Measurements from ENCODE around the gene ENDOD1.
A peak's percentile ranks its signal among the peaks of the same experiment; 100 is the strongest.

The ENDOD1 gene

DNA sequence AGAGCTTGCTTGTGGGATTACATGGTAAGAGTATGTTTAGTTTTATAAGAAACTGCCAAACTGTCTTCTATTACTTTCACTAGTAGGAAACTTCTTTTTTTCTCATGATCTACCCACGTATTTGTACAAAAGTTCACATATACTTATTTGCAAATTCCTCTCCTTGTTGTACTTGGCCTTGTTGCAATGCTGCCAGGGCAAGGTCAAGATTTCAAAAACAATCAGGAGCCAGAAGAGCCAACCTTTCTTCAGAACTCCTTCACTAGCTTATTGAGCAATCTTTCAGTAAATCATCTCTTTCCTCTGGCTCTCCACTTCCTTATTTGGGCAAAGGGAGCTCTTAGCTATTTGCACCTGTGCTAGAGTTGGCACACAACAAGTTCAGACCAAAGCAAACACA is 13.2 kb upstream of the ENDOD1 start:
- Histone ChIP-seq H3K36me3 (ENCODE audit: control insufficient read depth in 4 of 4, insufficient read depth in 4 of 4, low read length in 3 of 4) (no peaks in the 10 kb centered on the region), H3K4me1 (ENCODE audit: control extremely low read depth in 1 of 4, control insufficient read depth in 4 of 4, insufficient read depth in 4 of 4, low read length in 3 of 4) (peaks cover 5 to 20% (median 8%) of the 10 kb centered on the region in 4 experiments), H3K4me3 (ENCODE audit: control insufficient read depth in 1 of 7, extremely low read depth in 1 of 7, insufficient read depth in 4 of 7, low read depth in 2 of 7, low read length in 6 of 7) (no peak overlapping the region), H3K27ac (ENCODE audit: insufficient read depth in 1 of 2, low read depth in 1 of 2, low read length in 2 of 2, poor library complexity in 1 of 2, severe bottlenecking in 2 of 2) (no peak overlapping the region), H3K9me3 (ENCODE audit: control extremely low read depth in 1 of 5, control insufficient read depth in 4 of 5, insufficient read depth in 2 of 5, low read depth in 1 of 5, low read length in 4 of 5) (no peaks in the 10 kb centered on the region), H3K27me3 (replicated peaks in 2 of 5; ENCODE audit: control insufficient read depth in 4 of 5, insufficient read depth in 5 of 5, low read length in 4 of 5) (no peaks in the 10 kb centered on the region)
- POLR2A ChIA-PET, result interaction anchor here (0.7 kb wide), 2 partner anchors 72 to 121 kb away, joined by 3 to 4 read pairs; no protein-coding TSS in a partner anchor
- CTCF ChIA-PET, result interaction anchor here (0.5 to 15.0 kb wide), 6 partner anchors 8 to 1250 kb away, joined by 3 to 275 read pairs (median 8); partner anchors contain the start of gene ENDOD1
- WGBS (ENCODE audit: insufficient coverage), result 0% methylated on average over 1 of the region's 1 CpG
- DNase-seq, result peak; percentile 36 to 74 (median 59)

- H3K36me3 ChIP-seq (ENCODE audit: control insufficient read depth in 4 of 4, insufficient read depth in 4 of 4, low read length in 3 of 4), result no peaks in the 10 kb centered on the region
- no peaks in the 10 kb centered on the region for H3K9me3 ChIP-seq (ENCODE audit: control extremely low read depth in 1 of 5, control insufficient read depth in 4 of 5, insufficient read depth in 2 of 5, low read depth in 1 of 5, low read length in 4 of 5)
- CTCF ChIA-PET, result interaction anchor here (1.1 to 15.0 kb wide), 5 partner anchors 8 to 68 kb away, joined by 3 to 275 read pairs (median 9); partner anchors contain the start of gene ENDOD1
- POLR2A ChIA-PET, result interaction anchor here (0.7 kb wide), 1 partner anchor 71 kb away, joined by 4 read pairs; no protein-coding TSS in a partner anchor
- DNase-seq, result peak in 2 of 3 donors; percentile 38 to 57
- H3K27me3 ChIP-seq (replicated peaks in 2 of 5; ENCODE audit: control insufficient read depth in 4 of 5, insufficient read depth in 5 of 5, low read length in 4 of 5), result no peaks in the 10 kb centered on the region
- H3K4me3 ChIP-seq (ENCODE audit: control insufficient read depth in 1 of 7, extremely low read depth in 1 of 7, insufficient read depth in 4 of 7, low read depth in 2 of 7, low read length in 6 of 7), result peak overlapping the region in 2 of 7 experiments; percentile 11
- peaks cover 5 to 20% (median 8%) of the 10 kb centered on the region in 4 experiments for H3K4me1 ChIP-seq (ENCODE audit: control extremely low read depth in 1 of 4, control insufficient read depth in 4 of 4, insufficient read depth in 4 of 4, low read length in 3 of 4)
- peak overlapping the region in 1 of 2 experiments; percentile 1 for H3K27ac ChIP-seq (ENCODE audit: insufficient read depth in 1 of 2, low read depth in 1 of 2, low read length in 2 of 2, poor library complexity in 1 of 2, severe bottlenecking in 2 of 2)
These were observed 12.7 kb upstream of the ENDOD1 start for GRCh38 chr11:95076981-95077380.

GRCh38 chr11:95078526-95078925 is 11.1 kb upstream of the ENDOD1 start:
- POLR2A ChIA-PET, result no interaction called here
- Histone ChIP-seq H3K27ac (ENCODE audit: insufficient read depth in 1 of 2, low read depth in 1 of 2, low read length in 2 of 2, poor library complexity in 1 of 2, severe bottlenecking in 2 of 2) (no peak overlapping the region), H3K36me3 (ENCODE audit: control insufficient read depth in 4 of 4, insufficient read depth in 4 of 4, low read length in 3 of 4) (no peaks in the 10 kb centered on the region), H3K4me1 (ENCODE audit: control extremely low read depth in 1 of 4, control insufficient read depth in 4 of 4, insufficient read depth in 4 of 4, low read length in 3 of 4) (peaks cover 5 to 20% (median 8%) of the 10 kb centered on the region in 4 experiments), H3K9me3 (ENCODE audit: control extremely low read depth in 1 of 5, control insufficient read depth in 4 of 5, insufficient read depth in 2 of 5, low read depth in 1 of 5, low read length in 4 of 5) (no peaks in the 10 kb centered on the region), H3K27me3 (replicated peaks in 2 of 5; ENCODE audit: control insufficient read depth in 4 of 5, insufficient read depth in 5 of 5, low read length in 4 of 5) (no peaks in the 10 kb centered on the region), H3K4me3 (ENCODE audit: control insufficient read depth in 1 of 7, extremely low read depth in 1 of 7, insufficient read depth in 4 of 7, low read depth in 2 of 7, low read length in 6 of 7) (no peak overlapping the region)
- WGBS (ENCODE audit: insufficient coverage), result 100% methylated on average over 1 of the region's 1 CpG
- DNase-seq, result no peak
- CTCF ChIA-PET, result interaction anchor here (1.3 to 8.5 kb wide), 2 partner anchors 8 to 21 kb away, joined by 3 to 77 read pairs; partner anchors contain the start of gene SRSF8

DNA sequence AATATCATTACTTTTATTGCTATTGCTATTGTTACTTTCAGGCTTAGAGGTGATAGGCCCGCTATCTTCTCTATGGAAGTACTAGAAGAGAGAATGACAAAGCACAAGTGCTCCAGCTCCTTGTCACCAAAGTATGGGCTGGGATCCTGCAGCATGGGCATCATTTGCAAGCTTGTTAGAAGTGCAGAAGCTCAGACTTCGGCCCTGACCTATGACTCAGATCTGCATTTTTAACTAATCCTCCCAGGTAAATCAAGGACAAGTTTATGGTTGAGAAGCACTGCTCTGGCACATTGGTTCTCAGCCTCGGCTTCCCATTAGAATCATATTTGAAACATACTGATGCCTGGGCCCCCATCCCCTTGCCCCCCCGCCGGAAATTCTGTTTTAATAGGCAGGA is 8.6 kb upstream of the ENDOD1 start:
- POLR2A ChIA-PET, result no interaction called here
- Histone ChIP-seq H3K27ac (ENCODE audit: insufficient read depth in 1 of 2, low read depth in 1 of 2, low read length in 2 of 2, poor library complexity in 1 of 2, severe bottlenecking in 2 of 2) (no peak overlapping the region), H3K27me3 (replicated peaks in 2 of 5; ENCODE audit: control insufficient read depth in 4 of 5, insufficient read depth in 5 of 5, low read length in 4 of 5) (no peaks in the 10 kb centered on the region), H3K4me3 (ENCODE audit: control insufficient read depth in 1 of 7, extremely low read depth in 1 of 7, insufficient read depth in 4 of 7, low read depth in 2 of 7, low read length in 6 of 7) (no peak overlapping the region), H3K9me3 (ENCODE audit: control extremely low read depth in 1 of 5, control insufficient read depth in 4 of 5, insufficient read depth in 2 of 5, low read depth in 1 of 5, low read length in 4 of 5) (no peaks in the 10 kb centered on the region), H3K4me1 (ENCODE audit: control extremely low read depth in 1 of 4, control insufficient read depth in 4 of 4, insufficient read depth in 4 of 4, low read length in 3 of 4) (peaks cover 5 to 15% (median 7%) of the 10 kb centered on the region in 4 experiments), H3K36me3 (ENCODE audit: control insufficient read depth in 4 of 4, insufficient read depth in 4 of 4, low read length in 3 of 4) (no peaks in the 10 kb centered on the region)
- 75% methylated on average over 5 of the region's 5 CpGs for WGBS (ENCODE audit: insufficient coverage)
- CTCF ChIA-PET, result interaction anchor here (1.0 to 8.5 kb wide), 5 partner anchors 8 to 61 kb away, joined by 3 to 77 read pairs (median 4); partner anchors contain the start of gene SRSF8
- no peak for DNase-seq

DNA sequence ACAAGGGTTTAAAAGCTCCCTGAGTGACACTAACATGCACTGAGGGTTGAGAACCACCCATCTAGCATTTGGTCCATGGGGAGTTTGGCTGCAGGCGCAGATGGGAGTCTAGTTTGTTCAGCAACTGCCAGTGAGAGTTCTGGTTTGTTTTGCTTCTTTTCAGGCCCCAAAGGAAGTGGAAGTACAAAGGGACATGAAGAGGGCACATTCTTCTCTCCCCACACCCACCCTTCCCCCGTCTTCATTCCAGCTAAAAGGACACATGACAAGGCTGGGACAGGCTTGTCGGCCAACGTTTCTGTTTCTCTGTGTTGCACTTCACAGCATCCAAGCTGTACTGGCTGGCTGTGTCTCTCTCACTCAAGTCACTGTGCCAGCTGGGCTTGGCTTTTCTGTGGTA is 8.2 kb upstream of the ENDOD1 start:
- no peak overlapping the region for H3K27ac ChIP-seq (ENCODE audit: insufficient read depth in 1 of 2, low read depth in 1 of 2, low read length in 2 of 2, poor library complexity in 1 of 2, severe bottlenecking in 2 of 2)
- no peak overlapping the region for H3K4me3 ChIP-seq (ENCODE audit: control insufficient read depth in 1 of 7, extremely low read depth in 1 of 7, insufficient read depth in 4 of 7, low read depth in 2 of 7, low read length in 6 of 7)
- DNase-seq, result no peak
- CTCF ChIA-PET, result interaction anchor here (1.2 to 8.5 kb wide), 4 partner anchors 9 to 61 kb away, joined by 3 to 77 read pairs (median 4); partner anchors contain the start of gene SRSF8
- POLR2A ChIA-PET, result no interaction called here
- H3K27me3 ChIP-seq (replicated peaks in 2 of 5; ENCODE audit: control insufficient read depth in 4 of 5, insufficient read depth in 5 of 5, low read length in 4 of 5), result no peaks in the 10 kb centered on the region
- H3K9me3 ChIP-seq (ENCODE audit: control extremely low read depth in 1 of 5, control insufficient read depth in 4 of 5, insufficient read depth in 2 of 5, low read depth in 1 of 5, low read length in 4 of 5), result no peaks in the 10 kb centered on the region
- H3K4me1 ChIP-seq (ENCODE audit: control extremely low read depth in 1 of 4, control insufficient read depth in 4 of 4, insufficient read depth in 4 of 4, low read length in 3 of 4), result peaks cover 2 to 11% (median 4%) of the 10 kb centered on the region in 4 experiments
- no peaks in the 10 kb centered on the region for H3K36me3 ChIP-seq (ENCODE audit: control insufficient read depth in 4 of 4, insufficient read depth in 4 of 4, low read length in 3 of 4)
- WGBS (ENCODE audit: insufficient coverage), result 94% methylated on average over 3 of the region's 4 CpGs

DNA sequence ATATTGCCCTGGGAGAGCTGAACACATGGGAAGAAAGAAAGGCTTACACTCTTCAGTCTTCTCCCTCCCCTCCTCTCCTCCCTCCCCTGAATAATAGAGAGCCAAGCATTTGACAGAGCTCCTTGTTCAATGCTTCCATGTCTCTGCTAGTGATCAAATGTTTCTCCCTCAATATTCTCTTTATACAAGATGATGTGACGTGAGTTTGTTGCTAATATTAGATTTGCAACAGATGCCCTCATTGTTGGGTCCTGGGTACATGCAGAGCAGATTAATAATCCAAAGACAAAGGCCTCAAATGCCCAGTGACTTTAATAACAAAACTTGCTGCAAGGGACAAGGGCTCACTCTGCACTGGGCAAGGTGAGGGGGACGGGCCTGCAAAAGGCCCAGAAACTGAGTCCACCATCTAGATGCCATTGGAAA is 7.1 kb upstream of the ENDOD1 start:
- POLR2A ChIA-PET, result interaction anchor here (0.6 kb wide), 1 partner anchor 30 kb away, joined by 4 read pairs; no protein-coding TSS in a partner anchor
- 100% methylated on average over 1 of the region's 2 CpGs for WGBS (ENCODE audit: insufficient coverage)

DNA sequence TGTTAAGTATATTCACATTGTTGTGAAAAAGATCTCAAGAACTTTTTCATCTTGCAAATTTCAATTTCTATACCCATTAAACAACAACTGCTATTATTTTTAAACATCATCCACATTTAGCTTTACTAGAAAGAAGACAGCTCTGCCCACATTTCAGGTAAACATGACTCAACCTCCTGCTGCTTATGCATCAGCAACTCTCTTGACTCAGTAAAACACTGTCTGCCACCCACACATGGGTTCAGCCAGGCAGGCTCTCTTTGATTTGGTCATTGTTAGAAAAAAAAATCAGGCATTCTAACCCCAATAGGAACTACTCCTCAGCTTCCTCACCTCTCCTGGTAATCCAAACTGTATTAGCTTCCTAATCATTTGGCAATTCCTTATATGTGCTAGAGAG is 5.1 kb upstream of the ENDOD1 start:
- Histone ChIP-seq H3K36me3 (ENCODE audit: control insufficient read depth in 4 of 4, insufficient read depth in 4 of 4, low read length in 3 of 4) (no peaks in the 10 kb centered on the region), H3K27me3 (replicated peaks in 2 of 5; ENCODE audit: control insufficient read depth in 4 of 5, insufficient read depth in 5 of 5, low read length in 4 of 5) (no peaks in the 10 kb centered on the region), H3K4me3 (ENCODE audit: control insufficient read depth in 1 of 7, extremely low read depth in 1 of 7, insufficient read depth in 4 of 7, low read depth in 2 of 7, low read length in 6 of 7) (no peak overlapping the region), H3K4me1 (ENCODE audit: control extremely low read depth in 1 of 4, control insufficient read depth in 4 of 4, insufficient read depth in 4 of 4, low read length in 3 of 4) (peaks cover 0 to 10% (median 7%) of the 10 kb centered on the region in 4 experiments), H3K27ac (ENCODE audit: insufficient read depth in 1 of 2, low read depth in 1 of 2, low read length in 2 of 2, poor library complexity in 1 of 2, severe bottlenecking in 2 of 2) (no peak overlapping the region), H3K9me3 (ENCODE audit: control extremely low read depth in 1 of 5, control insufficient read depth in 4 of 5, insufficient read depth in 2 of 5, low read depth in 1 of 5, low read length in 4 of 5) (no peaks in the 10 kb centered on the region)
- POLR2A ChIA-PET, result no interaction called here
- CTCF ChIA-PET, result interaction anchor here (1.4 to 8.5 kb wide), 6 partner anchors 8 to 64 kb away, joined by 3 to 77 read pairs (median 5); partner anchors contain the start of gene SRSF8
- DNase-seq, result no peak

More for the DNA sequence above, 7.1 kb upstream of the ENDOD1 start:
- CTCF ChIA-PET, result interaction anchor here (8.5 kb wide), 1 partner anchor 12 kb away, joined by 77 read pairs; the partner anchor contains the start of gene SRSF8
- no peaks in the 10 kb centered on the region for H3K27me3 ChIP-seq (replicated peaks in 2 of 5; ENCODE audit: control insufficient read depth in 4 of 5, insufficient read depth in 5 of 5, low read length in 4 of 5)
- no peaks in the 10 kb centered on the region for H3K4me1 ChIP-seq (ENCODE audit: control extremely low read depth in 1 of 4, control insufficient read depth in 4 of 4, insufficient read depth in 4 of 4, low read length in 3 of 4)
- no peaks in the 10 kb centered on the region for H3K36me3 ChIP-seq (ENCODE audit: control insufficient read depth in 4 of 4, insufficient read depth in 4 of 4, low read length in 3 of 4)
- H3K9me3 ChIP-seq (ENCODE audit: control extremely low read depth in 1 of 5, control insufficient read depth in 4 of 5, insufficient read depth in 2 of 5, low read depth in 1 of 5, low read length in 4 of 5), result no peaks in the 10 kb centered on the region
- no peak for DNase-seq
- H3K27ac ChIP-seq (ENCODE audit: insufficient read depth in 1 of 2, low read depth in 1 of 2, low read length in 2 of 2, poor library complexity in 1 of 2, severe bottlenecking in 2 of 2), result no peak overlapping the region
- no peak overlapping the region for H3K4me3 ChIP-seq (ENCODE audit: control insufficient read depth in 1 of 7, extremely low read depth in 1 of 7, insufficient read depth in 4 of 7, low read depth in 2 of 7, low read length in 6 of 7)
